ENCODE results near the gene C1orf146. TPM values are rescaled to one million over a fixed set of nuclear protein-coding genes. Genes with fewer than 3 reads are reported as not detected.
A peak's percentile ranks its signal among the peaks of the same experiment; 100 is the strongest.

C1orf146 gene
- polyA plus RNA-seq, 1 experiment, result not detected

GRCh38 chr1:92203105-92203504 lies 14.6 kb upstream of the C1orf146 start:
- no peak overlapping the region for H3K4me3 ChIP-seq (ENCODE audit: low read depth, low read length)
- no peak for DNase-seq (ENCODE audit: low read depth, low spot score)
- no peaks in the 10 kb centered on the region for H3K27me3 ChIP-seq (ENCODE audit: control insufficient read depth, insufficient read depth, low read length)
- no peak overlapping the region for H3K27ac ChIP-seq (ENCODE audit: low read depth, low read length)
- H3K9me3 ChIP-seq (ENCODE audit: control insufficient read depth, insufficient read depth, low read length), result no peaks in the 10 kb centered on the region
- ChIA-PET POLR2A (no interaction called here), CTCF (no interaction called here)
- no peak for TF ChIP-seq CTCF (IDR thresholded peaks at IDR 0.05; ENCODE audit: low read depth, low read length)

DNA sequence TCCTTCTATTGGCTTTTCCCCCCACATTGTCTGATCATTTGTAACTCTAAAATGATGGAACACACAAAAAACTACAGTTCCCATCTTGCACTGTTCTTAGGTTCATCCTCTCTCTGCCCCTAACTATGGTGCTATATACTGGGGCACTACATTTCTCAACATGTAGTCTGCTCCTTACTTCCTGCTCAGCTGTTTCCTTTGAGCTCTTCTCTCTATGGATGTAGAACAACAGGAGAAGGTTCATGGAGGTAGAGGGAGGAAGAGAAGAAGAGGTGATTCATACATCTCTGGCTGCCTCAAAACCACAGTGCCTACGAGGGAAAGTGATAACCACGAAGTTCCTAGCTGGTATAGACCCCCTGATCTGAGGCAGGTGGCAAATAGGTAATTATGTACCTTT lies 7.0 kb upstream of the C1orf146 start:
- POLR2A ChIA-PET, result interaction anchor here (0.7 kb wide), 1 partner anchor 173 kb away, joined by 8 read pairs; no protein-coding TSS in a partner anchor
- CTCF ChIA-PET, result interaction anchor here (1.8 kb wide), 1 partner anchor 81 kb away, joined by 5 read pairs; no protein-coding TSS in a partner anchor
- H3K4me3 ChIP-seq (ENCODE audit: low read depth, low read length), result no peak overlapping the region
- peak overlapping the region; percentile 67 for H3K27ac ChIP-seq (ENCODE audit: low read depth, low read length)
- H3K9me3 ChIP-seq (ENCODE audit: control insufficient read depth, insufficient read depth, low read length), result no peaks in the 10 kb centered on the region
- no peak for DNase-seq (ENCODE audit: low read depth, low spot score)
- TF ChIP-seq CTCF (IDR thresholded peaks at IDR 0.05; ENCODE audit: low read depth, low read length), result no peak
- no peaks in the 10 kb centered on the region for H3K27me3 ChIP-seq (ENCODE audit: control insufficient read depth, insufficient read depth, low read length)

GRCh38 chr1:92211166-92211565 lies 6.5 kb upstream of the C1orf146 start:
- POLR2A ChIA-PET, result interaction anchor here (0.7 kb wide), 1 partner anchor 174 kb away, joined by 8 read pairs; no protein-coding TSS in a partner anchor
- Histone ChIP-seq H3K9me3 (ENCODE audit: control insufficient read depth, insufficient read depth, low read length) (no peaks in the 10 kb centered on the region), H3K27me3 (ENCODE audit: control insufficient read depth, insufficient read depth, low read length) (no peaks in the 10 kb centered on the region), H3K4me3 (ENCODE audit: low read depth, low read length) (no peak overlapping the region), H3K27ac (ENCODE audit: low read depth, low read length) (no peak overlapping the region)
- no peak for TF ChIP-seq CTCF (IDR thresholded peaks at IDR 0.05; ENCODE audit: low read depth, low read length)
- peak; percentile 62 for DNase-seq (ENCODE audit: low read depth, low spot score)
- CTCF ChIA-PET, result interaction anchor here (1.8 kb wide), 1 partner anchor 80 kb away, joined by 5 read pairs; no protein-coding TSS in a partner anchor

- TF ChIP-seq CTCF (IDR thresholded peaks at IDR 0.05; ENCODE audit: low read depth, low read length), result no peak
- Histone ChIP-seq H3K4me3 (ENCODE audit: low read depth, low read length) (no peak overlapping the region), H3K27ac (ENCODE audit: low read depth, low read length) (no peak overlapping the region), H3K27me3 (ENCODE audit: control insufficient read depth, insufficient read depth, low read length) (no peaks in the 10 kb centered on the region), H3K9me3 (ENCODE audit: control insufficient read depth, insufficient read depth, low read length) (no peaks in the 10 kb centered on the region; the same call in 1 of the 2 replicates)
- ChIA-PET CTCF (interaction anchor here (0.6 to 1.5 kb wide), 2 partner anchors 13 to 1054 kb away, joined by 3 read pairs; no protein-coding TSS in a partner anchor), POLR2A (interaction anchor here (0.6 kb wide), 1 partner anchor 1497 kb away, joined by 3 read pairs; no protein-coding TSS in a partner anchor)
- no peak for DNase-seq (ENCODE audit: low read depth, low spot score)
These were observed 844 bp downstream of the C1orf146 start for GRCh38 chr1:92218559-92218958.

- ChIA-PET POLR2A (interaction anchor here (0.6 kb wide), 1 partner anchor 1498 kb away, joined by 3 read pairs; no protein-coding TSS in a partner anchor), CTCF (interaction anchor here (0.6 to 1.5 kb wide), 2 partner anchors 12 to 1054 kb away, joined by 3 read pairs; no protein-coding TSS in a partner anchor)
- Histone ChIP-seq H3K9me3 (ENCODE audit: control insufficient read depth, insufficient read depth, low read length) (no peaks in the 10 kb centered on the region; the same call in 1 of the 2 replicates), H3K4me3 (ENCODE audit: low read depth, low read length) (no peak overlapping the region), H3K27me3 (ENCODE audit: control insufficient read depth, insufficient read depth, low read length) (no peaks in the 10 kb centered on the region), H3K27ac (ENCODE audit: low read depth, low read length) (no peak overlapping the region)
- no peak for DNase-seq (ENCODE audit: low read depth, low spot score)
- no peak for TF ChIP-seq CTCF (IDR thresholded peaks at IDR 0.05; ENCODE audit: low read depth, low read length)
These were observed 1.3 kb downstream of the C1orf146 start for GRCh38 chr1:92219028-92219427.
